GM12878 (cell line): ENCODE data around the gene ARL3. TPM values are rescaled to one million over a fixed set of nuclear protein-coding genes. Genes with fewer than 3 reads are reported as not detected.

ENCODE experiments used
- ATAC-seq: fragments of 200-7000 bp; cut with Tn5 transposase; 3 replicates; pipeline ENCODE4 v1.9.1; 2020; ENCODE audit warnings: mild to moderate bottlenecking, moderate library complexity
- BruUV-seq: library from RNA; stranded (reverse); fragments of 400-500 nt; replicated peaks from 2 replicates; lab custom pipeline; 2021; lab: Mats Ljungman, UMichigan
- CTCF ChIA-PET: fragments of 300-600 bp; sonication (Branson Sonifier 250); formaldehyde crosslinking; extraction: SDS; loops from one replicate; lab custom pipeline; 2021; ENCODE audit warnings: inconsistent platforms; lab: Yijun Ruan, JAX
- POLR2A ChIA-PET: fragments of 350-600 bp; formaldehyde crosslinking; extraction: SDS; loops from one replicate; lab custom pipeline; 2021; ENCODE audit warnings: inconsistent platforms; lab: Charles Lee
- RAD21 ChIA-PET: fragments of 300-600 bp; sonication (Branson Sonifier 250); formaldehyde crosslinking; loops from one replicate; lab custom pipeline; 2023; ENCODE audit warnings: antibody characterized with exemption; ENCODE audit not compliant: unreplicated experiment; lab: Charles Lee
- SMC1A ChIA-PET: fragments of 300-600 bp; sonication (Branson Sonifier 250); formaldehyde crosslinking; loops from one replicate; lab custom pipeline; 2023; ENCODE audit not compliant: unreplicated experiment, uncharacterized antibody; lab: Charles Lee
- DNase-seq: peaks from one replicate; pipeline ENCODE4 v3.0.0-alpha.2; 2011; ENCODE audit warnings: low read depth, low spot score
- FAIRE-seq: peaks from 3 replicates; lab custom pipeline; 2011; peaks lifted over from hg19 to GRCh38; lab: Jason Lieb, UNC
- H2AFZ ChIP-seq: 2 replicates; pipeline ENCODE4 v1.6.0; 2011; ENCODE audit warnings: low read depth, low read length, control low read depth; ENCODE audit not compliant: control insufficient read depth
- H3K27ac ChIP-seq: 2 replicates; pipeline ENCODE4 v1.5.1; 2011; ENCODE audit warnings: control low read depth; ENCODE audit not compliant: control insufficient read depth, insufficient read depth
- H3K27me3 ChIP-seq, 2 experiments: replicated peaks in 1 of 2; 2 replicates each; pipeline versions ENCODE4 v1.6.0 to v1.6.1; 2011; ENCODE audit warnings: low read length in 1 of 2; ENCODE audit not compliant: control insufficient read depth in 2 of 2, insufficient read depth in 2 of 2
- H3K36me3 ChIP-seq, 2 experiments: 2 replicates each; pipeline ENCODE4 v1.5.1; 2011; ENCODE audit warnings: low read length in 1 of 2; ENCODE audit not compliant: control insufficient read depth in 2 of 2, insufficient read depth in 2 of 2
- H3K4me1 ChIP-seq: 2 replicates; pipeline ENCODE4 v1.6.1; 2011; ENCODE audit warnings: mild to moderate bottlenecking, low read length, moderate library complexity, mixed read lengths; ENCODE audit not compliant: control insufficient read depth, insufficient read depth
- H3K4me2 ChIP-seq: 2 replicates; pipeline ENCODE4 v1.6.0; 2011; ENCODE audit warnings: control low read depth; ENCODE audit not compliant: control insufficient read depth, insufficient read depth
- H3K4me3 ChIP-seq: fragments of 200-600 bp; sonication (generic); 2 replicates; pipeline ENCODE4 v1.5.1; 2016
- H3K79me2 ChIP-seq: 2 replicates; pipeline ENCODE4 v1.6.0; 2011; ENCODE audit warnings: low read length; ENCODE audit not compliant: control insufficient read depth, insufficient read depth
- H3K9ac ChIP-seq: 2 replicates; pipeline ENCODE4 v1.8.0; 2011; ENCODE audit warnings: low read length, control low read depth, mixed read lengths; ENCODE audit not compliant: control insufficient read depth, insufficient read depth
- H3K9me3 ChIP-seq: replicated peaks from 3 replicates; pipeline ENCODE4 v1.5.1; 2011; ENCODE audit warnings: mild to moderate bottlenecking, low read length; ENCODE audit not compliant: control insufficient read depth, insufficient read depth
- H4K20me1 ChIP-seq: 2 replicates; pipeline ENCODE4 v1.6.0; 2011; ENCODE audit not compliant: control insufficient read depth, insufficient read depth
- ATF7 ChIP-seq: fragments of 450-650 bp; IDR thresholded peaks from 2 replicates; pipeline ENCODE4 v1.6.1; 2016; ENCODE audit warnings: low read depth, mild to moderate bottlenecking
- HDAC2 ChIP-seq: fragments of 200-600 bp; sonication (generic); IDR thresholded peaks from 2 replicates; pipeline ENCODE4 v1.6.1; 2017
- MTA2 ChIP-seq: fragments of 450-650 bp; IDR thresholded peaks from 2 replicates; pipeline ENCODE4 v1.6.1; 2016; ENCODE audit warnings: low read depth, mild to moderate bottlenecking, moderate library complexity
- POU2F2 ChIP-seq: IDR thresholded peaks from 3 replicates; pipeline ENCODE4 v1.6.1; 2011; ENCODE audit warnings: low read depth, mild to moderate bottlenecking, low read length, borderline replicate concordance
- WGBS: methylation state at CpG from one replicate; pipeline ENCODE4 v1.1.6; 2016; ENCODE audit warnings: low lambda C conversion rate; ENCODE audit not compliant: insufficient replicate concordance, insufficient coverage; ENCODE audit errors: missing lambda C conversion rate; 5-methylcytosine and 5-hydroxymethylcytosine counted together
- in situ Hi-C: fragments of 300-500 bp; cut with MboI; formaldehyde crosslinking; loops from 9 replicates; pipeline ENCODE4 v1.14.3; 2018; ENCODE audit warnings: mixed read lengths
- intact Hi-C: fragments of 100-400 bp; cut with micrococcal nuclease; formaldehyde crosslinking; loops from one replicate; pipeline ENCODE4 v1.14.2; 2022; ENCODE audit not compliant: unreplicated experiment
- polyA plus RNA-seq, 11 experiments: library from polyadenylated mRNA; depleted of rRNA in 4 of 11; unstranded in 6 of 11; stranded (reverse) in 5 of 11; fragments of >200 nt; fragmentation: Nextera tagmentation in 4 of 11; fragmentation: Illumina TruSeq in 1 of 11; extraction: Ambion mirVana in 4 of 11; extraction: Trizol in 1 of 11; gene quantifications; 1 replicate in 1 of 11; 2 replicates in 10 of 11; pipeline versions ENCODE4 v1.2.1 to v1.2.3, GENCODE V29; 2011 to 2016; ENCODE audit warnings: inconsistent platforms in 2 of 11, missing spikeins in 2 of 11, low read depth in 1 of 11
- total RNA-seq, 4 experiments: library from RNA; depleted of rRNA in 3 of 4; stranded (reverse); fragments of >200 nt in 3 of 4; fragmentation: Illumina TruSeq in 1 of 4; extraction: Trizol in 1 of 4; gene quantifications; 2 replicates each; pipeline versions ENCODE4 v1.2.1 to v1.2.3, GENCODE V29; 2013 to 2021
- TF ChIP-seq, protein P1 (sequence below): IDR thresholded peaks from 2 replicates; pipeline ENCODE4 v1.6.1; 2012; ENCODE audit warnings: low read length, inconsistent platforms

The ARL3 gene
- total and polyA plus RNA-seq, 10 of the 15 experiments (the other 5 are each of a cell fraction or from before 2014, with no cell fraction given) = 4.9 to 26.1 (median 11.0) TPM

DNA sequence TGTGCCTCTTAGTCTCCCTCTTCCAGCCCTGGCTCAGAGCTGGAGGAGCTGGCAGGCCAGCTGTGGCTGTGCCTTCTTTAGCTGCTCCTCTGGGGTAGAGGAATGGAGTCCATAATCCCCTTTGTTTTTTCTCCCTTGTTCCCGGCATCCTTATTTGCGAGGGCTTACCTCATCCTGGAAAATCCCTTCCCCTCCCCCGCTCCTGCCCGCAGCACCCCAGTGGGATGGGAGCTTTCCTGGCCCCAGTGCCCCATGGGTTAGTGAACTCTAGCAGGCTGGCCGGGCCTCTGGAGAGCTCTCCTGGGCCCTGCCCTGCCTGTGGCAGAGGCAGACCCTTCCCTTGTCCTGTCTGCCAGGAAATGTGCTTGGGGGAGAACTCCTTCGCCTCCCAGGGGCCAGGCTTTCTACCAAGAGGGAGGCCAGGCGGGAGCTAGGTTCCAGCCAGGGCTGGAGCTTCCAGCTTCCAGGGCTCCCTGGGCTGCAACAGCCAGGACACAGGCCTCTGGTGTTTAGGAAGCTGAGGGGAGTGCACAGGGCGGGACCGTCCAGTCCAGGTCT is 86.4 kb downstream of the ARL3 start:
- H3K27me3 ChIP-seq = no peaks in the 10 kb centered on the region
- no TSS peak for BruUV-seq
- no peak overlapping the region for H3K4me3 ChIP-seq
- H3K4me2 ChIP-seq = no peak overlapping the region
- H3K9ac ChIP-seq = no peak overlapping the region
- no peaks in the 10 kb centered on the region for H3K79me2 ChIP-seq
- TF ChIP-seq MTA2 (no peak), ATF7 (no peak), POU2F2 (no peak)
- FAIRE-seq (no peak), DNase-seq (no peak), ATAC-seq (no peak)
- WGBS = 74% methylated on average over 9 of the region's 9 CpGs
- no peaks in the 10 kb centered on the region; a peak in 1 of 4 replicates for H3K36me3 ChIP-seq
- no peaks in the 10 kb centered on the region for H3K4me1 ChIP-seq
- H3K9me3 ChIP-seq = no peaks in the 10 kb centered on the region
- H2AFZ ChIP-seq = no peak overlapping the region
- H4K20me1 ChIP-seq = no peaks in the 10 kb centered on the region
- ChIA-PET CTCF (interaction anchor here (0.6 to 0.7 kb wide), 2 partner anchors 9 to 426 kb away, joined by 3 read pairs; no protein-coding TSS in a partner anchor), RAD21 (interaction anchor here (1.0 kb wide), 1 partner anchor 47 kb away, joined by 3 read pairs; no protein-coding TSS in a partner anchor), POLR2A (interaction anchor here (0.6 to 1.3 kb wide), 2 partner anchors 13 to 23 kb away, joined by 3 to 5 read pairs; no protein-coding TSS in a partner anchor), SMC1A (interaction anchor here (1.8 kb wide), 1 partner anchor 48 kb away, joined by 5 read pairs; no protein-coding TSS in a partner anchor)
- in situ Hi-C loops = no loop called here
- no peak overlapping the region for H3K27ac ChIP-seq
- intact Hi-C loops = no loop called here

DNA sequence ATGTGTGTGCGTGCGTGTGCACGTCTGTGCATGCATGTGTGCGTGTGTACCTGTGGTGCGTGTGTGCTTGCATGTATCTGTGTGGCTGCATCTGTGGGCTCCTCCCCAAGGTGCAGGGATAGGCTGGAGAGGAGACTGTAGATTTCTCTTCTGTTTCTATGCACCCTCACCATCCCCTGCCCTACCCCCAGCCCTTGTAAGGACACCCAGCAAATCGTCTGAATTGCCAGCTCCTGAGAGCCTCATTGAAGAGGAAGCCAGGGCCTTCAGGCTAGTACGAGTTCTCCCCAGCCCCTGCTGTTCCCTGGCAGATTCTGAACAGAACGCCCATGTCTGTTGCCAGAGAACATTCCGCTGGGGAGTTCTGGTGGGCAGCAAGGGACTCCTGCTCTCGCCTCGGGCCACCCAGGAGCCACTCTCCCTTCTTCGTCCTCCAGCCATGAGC is 86.9 kb downstream of the ARL3 start:
- Histone ChIP-seq H3K9ac (no peak overlapping the region), H3K79me2 (no peaks in the 10 kb centered on the region), H3K36me3 (no peaks in the 10 kb centered on the region; a peak in 1 of 4 replicates), H3K4me2 (no peak overlapping the region), H3K27ac (no peak overlapping the region)
- no TSS peak for BruUV-seq
- in situ Hi-C loops = no loop called here
- 86% methylated on average over 12 of the region's 12 CpGs for WGBS
- TF ChIP-seq, protein P1, sequence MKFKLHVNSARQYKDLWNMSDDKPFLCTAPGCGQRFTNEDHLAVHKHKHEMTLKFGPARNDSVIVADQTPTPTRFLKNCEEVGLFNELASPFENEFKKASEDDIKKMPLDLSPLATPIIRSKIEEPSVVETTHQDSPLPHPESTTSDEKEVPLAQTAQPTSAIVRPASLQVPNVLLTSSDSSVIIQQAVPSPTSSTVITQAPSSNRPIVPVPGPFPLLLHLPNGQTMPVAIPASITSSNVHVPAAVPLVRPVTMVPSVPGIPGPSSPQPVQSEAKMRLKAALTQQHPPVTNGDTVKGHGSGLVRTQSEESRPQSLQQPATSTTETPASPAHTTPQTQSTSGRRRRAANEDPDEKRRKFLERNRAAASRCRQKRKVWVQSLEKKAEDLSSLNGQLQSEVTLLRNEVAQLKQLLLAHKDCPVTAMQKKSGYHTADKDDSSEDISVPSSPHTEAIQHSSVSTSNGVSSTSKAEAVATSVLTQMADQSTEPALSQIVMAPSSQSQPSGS = no peak
- TF ChIP-seq HDAC2 = no peak
- TF ChIP-seq, all 136 proteins: peak for 0
- SMC1A ChIA-PET = interaction anchor here (1.8 kb wide), 1 partner anchor 48 kb away, joined by 5 read pairs; no protein-coding TSS in a partner anchor
- RAD21 ChIA-PET = interaction anchor here (1.0 kb wide), 1 partner anchor 48 kb away, joined by 3 read pairs; no protein-coding TSS in a partner anchor
- Histone ChIP-seq H4K20me1 (no peaks in the 10 kb centered on the region), H3K4me1 (no peaks in the 10 kb centered on the region), H2AFZ (no peak overlapping the region), H3K4me3 (no peak overlapping the region), H3K27me3 (no peaks in the 10 kb centered on the region), H3K9me3 (no peaks in the 10 kb centered on the region)
- DNase-seq = no peak
- no peak for FAIRE-seq
- CTCF ChIA-PET = interaction anchor here (0.6 to 0.7 kb wide), 2 partner anchors 9 to 427 kb away, joined by 3 read pairs; no protein-coding TSS in a partner anchor
- POLR2A ChIA-PET = interaction anchor here (0.6 to 1.3 kb wide), 2 partner anchors 13 to 23 kb away, joined by 3 to 5 read pairs; no protein-coding TSS in a partner anchor
- intact Hi-C loops = no loop called here
- ATAC-seq = no peak
